Astrocyte (in vitro differentiated cells and primary cell): ENCODE data around the gene COL18A1. TPM values are rescaled to one million over a fixed set of nuclear protein-coding genes. Genes with fewer than 3 reads are reported as not detected.

ENCODE experiments used
- DNase-seq: peaks from one replicate; pipeline ENCODE4 v3.0.0-alpha.2; 2010; ENCODE audit warnings: low read depth
- FAIRE-seq: peaks from 2 replicates; lab custom pipeline; 2011; peaks lifted over from hg19 to GRCh38; lab: Jason Lieb, UNC
- H2AFZ ChIP-seq: 2 replicates; pipeline ENCODE4 v1.6.0; 2012; ENCODE audit warnings: low read depth, low read length, inconsistent platforms
- H3K27ac ChIP-seq: 2 replicates; pipeline ENCODE4 v1.5.1; 2011; ENCODE audit warnings: low read depth, low read length, inconsistent platforms
- H3K27me3 ChIP-seq: 2 replicates; pipeline ENCODE4 v1.6.0; 2011; ENCODE audit warnings: low read length, inconsistent platforms; ENCODE audit not compliant: insufficient read depth
- H3K36me3 ChIP-seq: 2 replicates; pipeline ENCODE4 v1.5.1; 2011; ENCODE audit warnings: low read length, inconsistent platforms; ENCODE audit not compliant: insufficient read depth
- H3K4me1 ChIP-seq: 2 replicates; pipeline ENCODE4 v1.5.1; 2011; ENCODE audit warnings: low read length, inconsistent platforms; ENCODE audit not compliant: insufficient read depth
- H3K4me2 ChIP-seq: 2 replicates; pipeline ENCODE4 v1.6.0; 2012; ENCODE audit warnings: low read length, inconsistent platforms
- H3K4me3 ChIP-seq: 2 replicates; pipeline ENCODE4 v1.5.1; 2011; ENCODE audit warnings: low read depth, mild to moderate bottlenecking, low read length, inconsistent platforms; ENCODE audit not compliant: insufficient read depth
- H3K79me2 ChIP-seq: 2 replicates; pipeline ENCODE4 v1.6.0; 2012; ENCODE audit warnings: mild to moderate bottlenecking, low read length, inconsistent platforms; ENCODE audit not compliant: insufficient read depth
- H3K9ac ChIP-seq: 2 replicates; pipeline ENCODE4 v1.6.0; 2012; ENCODE audit warnings: mild to moderate bottlenecking, low read length, inconsistent platforms
- H3K9me3 ChIP-seq: 2 replicates; pipeline ENCODE4 v1.5.1; 2012; ENCODE audit warnings: low read depth, mild to moderate bottlenecking, low read length, inconsistent platforms; ENCODE audit not compliant: insufficient read depth
- H4K20me1 ChIP-seq: 2 replicates; pipeline ENCODE4 v1.6.0; 2012; ENCODE audit warnings: low read length, inconsistent platforms; ENCODE audit not compliant: insufficient read depth
- H3K27ac Mint-ChIP-seq: one replicate; pipeline ENCODE4 v1.8.0; 2021; ENCODE audit warnings: mild to moderate bottlenecking, mixed read lengths; ENCODE audit not compliant: unreplicated experiment
- H3K27me3 Mint-ChIP-seq: one replicate; pipeline ENCODE4 v1.8.0; 2021; ENCODE audit warnings: low read depth, mixed read lengths; ENCODE audit not compliant: unreplicated experiment
- H3K36me3 Mint-ChIP-seq: one replicate; pipeline ENCODE4 v1.8.0; 2021; ENCODE audit warnings: low read depth, mixed read lengths; ENCODE audit not compliant: unreplicated experiment
- H3K4me1 Mint-ChIP-seq: one replicate; pipeline ENCODE4 v1.8.0; 2021; ENCODE audit warnings: low read depth, mixed read lengths; ENCODE audit not compliant: unreplicated experiment
- H3K4me3 Mint-ChIP-seq: one replicate; pipeline ENCODE4 v1.8.0; 2021; ENCODE audit warnings: mild to moderate bottlenecking, moderate library complexity, mixed read lengths; ENCODE audit not compliant: unreplicated experiment
- H3K9me3 Mint-ChIP-seq: one replicate; pipeline ENCODE4 v1.8.0; 2021; ENCODE audit warnings: mild to moderate bottlenecking, mixed read lengths; ENCODE audit not compliant: unreplicated experiment
- EZH2 ChIP-seq: IDR thresholded peaks from 2 replicates; pipeline ENCODE4 v1.6.1; 2012; ENCODE audit warnings: mild to moderate bottlenecking, low read length, inconsistent platforms; ENCODE audit not compliant: insufficient read depth
- microRNA-seq: library from miRNA; unstranded; fragments of <30 nt; microRNA quantifications from one replicate; pipeline ENCODE4 v1.2.0, GENCODE V29; 2020
- total RNA-seq: library from RNA; stranded (reverse); gene quantifications from 2 replicates; pipeline ENCODE4 v1.2.1, GENCODE V29; 2021
- TF ChIP-seq, protein P1 (sequence below): IDR thresholded peaks from 2 replicates; pipeline ENCODE4 v1.5.1; 2011; ENCODE audit warnings: low read depth, mild to moderate bottlenecking, inconsistent platforms, low read length, moderate library complexity; ENCODE audit not compliant: insufficient read depth

COL18A1 gene
- total RNA-seq, 1 donor from 2014 or later = 616 TPM

DNA sequence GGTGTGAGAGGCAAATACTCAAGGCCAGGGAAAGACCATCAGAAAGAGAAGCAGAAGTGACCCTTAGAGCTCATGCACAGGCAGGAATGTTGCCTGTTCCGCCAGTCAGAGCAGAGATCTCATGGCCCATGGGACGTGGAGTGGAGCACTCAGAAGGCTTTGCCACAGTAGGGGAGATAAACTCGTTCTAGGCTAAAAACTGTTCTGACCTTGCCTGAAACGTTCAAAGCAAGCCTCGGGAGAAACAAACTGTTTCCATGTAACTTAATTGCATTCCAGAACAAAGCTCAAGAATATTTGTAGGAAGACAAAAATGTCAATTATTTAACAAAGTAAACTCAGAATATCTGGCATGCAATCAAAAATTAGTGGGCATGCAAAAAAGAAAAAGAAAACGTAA lies 158.0 kb downstream of the COL18A1 start:
- no peak for DNase-seq
- peaks cover 9% of the 10 kb centered on the region for H3K4me1 Mint-ChIP-seq
- no peak overlapping the region for H3K4me3 Mint-ChIP-seq
- peaks cover 24% of the 10 kb centered on the region for H3K27me3 Mint-ChIP-seq
- Histone ChIP-seq H3K4me2 (peak overlapping the region; percentile 25), H2AFZ (no peak overlapping the region), H3K9me3 (no peaks in the 10 kb centered on the region), H3K4me1 (no peaks in the 10 kb centered on the region), H3K36me3 (no peaks in the 10 kb centered on the region), H3K27me3 (peaks cover 21% of the 10 kb centered on the region), H3K9ac (peak overlapping the region; percentile 2), H3K79me2 (no peaks in the 10 kb centered on the region), H3K27ac (no peak overlapping the region), H4K20me1 (no peaks in the 10 kb centered on the region), H3K4me3 (no peak overlapping the region)
- peaks cover 3% of the 10 kb centered on the region for H3K9me3 Mint-ChIP-seq
- peak overlapping the region; percentile 5 for H3K27ac Mint-ChIP-seq
- no peak for FAIRE-seq
- no peaks in the 10 kb centered on the region for H3K36me3 Mint-ChIP-seq
- TF ChIP-seq, protein P1, sequence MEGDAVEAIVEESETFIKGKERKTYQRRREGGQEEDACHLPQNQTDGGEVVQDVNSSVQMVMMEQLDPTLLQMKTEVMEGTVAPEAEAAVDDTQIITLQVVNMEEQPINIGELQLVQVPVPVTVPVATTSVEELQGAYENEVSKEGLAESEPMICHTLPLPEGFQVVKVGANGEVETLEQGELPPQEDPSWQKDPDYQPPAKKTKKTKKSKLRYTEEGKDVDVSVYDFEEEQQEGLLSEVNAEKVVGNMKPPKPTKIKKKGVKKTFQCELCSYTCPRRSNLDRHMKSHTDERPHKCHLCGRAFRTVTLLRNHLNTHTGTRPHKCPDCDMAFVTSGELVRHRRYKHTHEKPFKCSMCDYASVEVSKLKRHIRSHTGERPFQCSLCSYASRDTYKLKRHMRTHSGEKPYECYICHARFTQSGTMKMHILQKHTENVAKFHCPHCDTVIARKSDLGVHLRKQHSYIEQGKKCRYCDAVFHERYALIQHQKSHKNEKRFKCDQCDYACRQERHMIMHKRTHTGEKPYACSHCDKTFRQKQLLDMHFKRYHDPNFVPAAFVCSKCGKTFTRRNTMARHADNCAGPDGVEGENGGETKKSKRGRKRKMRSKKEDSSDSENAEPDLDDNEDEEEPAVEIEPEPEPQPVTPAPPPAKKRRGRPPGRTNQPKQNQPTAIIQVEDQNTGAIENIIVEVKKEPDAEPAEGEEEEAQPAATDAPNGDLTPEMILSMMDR = no peak
- no peak for TF ChIP-seq EZH2

Small RNA genes within 50 kb of the gene (microRNA-seq; reads per million reads assigned to microRNA genes)
- gene MIR6815 = 98.0 reads per million, percentile 66 among the genes with 10 or more reads in this experiment

Other genes starting within 250 kb of the COL18A1 start
- 109 and 119 TPM in 2 replicates for gene POFUT2, start 117.3 kb upstream of the COL18A1 start, total RNA-seq
- gene SLC19A1, start 137.3 kb downstream of the COL18A1 start, total RNA-seq = 10.4 and 11.7 TPM in 2 replicates
- 1.8 and 2.5 TPM in 2 replicates for gene PCBP3, start 238.6 kb downstream of the COL18A1 start, total RNA-seq